HG03139 (cell line): ENCODE measurements around the gene MRPL22.
"Not testable (repeated sequence)": the region's sequence is repeated elsewhere in the genome, so short reads cannot be mapped to it uniquely, and the experiment has no call there.

Source experiments
- ATAC-seq: cut with Tn5 transposase; IDR thresholded peaks from one replicate; pipeline ENCODE4 v1.9.1; 2021; ENCODE audit not compliant: unreplicated experiment

The MRPL22 gene

DNA sequence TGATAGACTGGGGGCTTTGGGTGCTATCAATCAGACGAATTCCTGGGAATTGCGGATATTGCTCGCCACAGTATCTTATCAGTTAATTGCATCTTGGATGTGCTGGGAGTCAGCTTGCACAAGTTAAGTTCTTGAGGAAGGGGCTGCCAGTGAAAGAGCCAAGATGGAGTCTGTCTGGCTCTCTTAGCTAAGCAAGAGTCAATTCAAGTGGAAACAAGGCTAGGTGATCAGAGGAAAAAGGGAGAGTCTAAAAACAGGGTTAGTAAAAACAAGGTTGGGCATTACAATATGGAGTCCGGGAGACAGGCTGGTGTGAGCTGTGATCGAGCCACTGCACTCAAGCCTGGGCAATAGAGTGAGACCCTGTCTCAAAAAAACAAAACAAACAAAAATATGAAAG, 1.5 kb upstream of the MRPL22 start:
- ATAC-seq: not testable (repeated sequence)

DNA sequence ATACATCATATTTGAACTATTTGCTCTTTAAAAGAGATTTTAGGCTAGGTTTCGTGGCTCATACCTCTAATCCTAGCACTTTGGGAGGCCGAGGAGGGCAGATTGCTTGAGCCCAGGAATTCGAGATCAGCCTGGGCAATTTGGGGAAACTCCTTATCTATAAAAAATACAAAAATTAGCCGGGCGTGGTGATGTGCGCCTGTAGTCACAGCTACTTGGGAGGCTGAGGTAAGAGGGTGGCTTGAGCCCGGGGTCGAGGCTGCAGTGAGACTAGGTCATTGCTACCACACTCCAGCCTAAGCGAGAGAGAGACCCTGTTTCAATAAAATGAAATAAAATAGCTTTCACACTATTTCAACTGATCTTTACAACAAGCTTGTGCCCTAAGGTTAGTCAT, 500 bp upstream of the MRPL22 start:
- no peak for ATAC-seq

DNA sequence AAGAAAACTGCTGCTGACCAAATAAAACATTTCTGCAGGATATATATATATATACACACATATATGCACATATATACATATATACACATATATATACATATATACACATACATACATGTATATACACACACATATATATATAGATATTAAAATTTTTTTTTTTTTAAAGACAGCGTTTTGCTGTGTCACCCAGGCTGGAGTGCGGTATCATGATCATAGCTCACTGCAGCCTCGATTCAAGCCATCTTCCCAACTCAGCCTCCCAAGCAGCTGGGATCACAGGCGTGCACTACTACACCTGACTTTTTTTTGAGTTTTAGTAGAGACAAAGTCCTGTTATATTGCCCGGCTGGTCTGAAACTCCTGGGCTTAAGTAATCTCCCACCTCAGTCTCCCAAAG, 2.7 kb downstream of the MRPL22 start:
- no peak for ATAC-seq

DNA sequence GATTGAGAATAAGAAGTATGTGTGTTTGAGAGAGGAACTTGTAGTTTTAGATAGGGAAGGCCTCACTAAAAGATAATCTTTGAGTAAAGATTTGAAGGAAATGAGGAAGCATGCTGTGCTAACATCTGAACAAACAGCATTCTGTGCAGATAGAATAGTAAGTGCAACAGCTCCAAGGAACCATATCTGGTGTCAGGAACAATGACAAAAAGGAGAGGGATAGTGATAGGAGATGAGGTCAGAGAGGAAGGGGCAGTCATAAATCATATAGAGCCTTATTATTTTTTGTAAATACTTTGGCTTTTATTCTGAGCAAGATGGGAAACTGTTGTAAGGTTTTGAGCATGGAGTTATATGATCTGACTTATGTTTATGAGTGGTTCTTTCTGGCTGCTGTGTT, 3.8 kb downstream of the MRPL22 start:
- no peak for ATAC-seq

DNA sequence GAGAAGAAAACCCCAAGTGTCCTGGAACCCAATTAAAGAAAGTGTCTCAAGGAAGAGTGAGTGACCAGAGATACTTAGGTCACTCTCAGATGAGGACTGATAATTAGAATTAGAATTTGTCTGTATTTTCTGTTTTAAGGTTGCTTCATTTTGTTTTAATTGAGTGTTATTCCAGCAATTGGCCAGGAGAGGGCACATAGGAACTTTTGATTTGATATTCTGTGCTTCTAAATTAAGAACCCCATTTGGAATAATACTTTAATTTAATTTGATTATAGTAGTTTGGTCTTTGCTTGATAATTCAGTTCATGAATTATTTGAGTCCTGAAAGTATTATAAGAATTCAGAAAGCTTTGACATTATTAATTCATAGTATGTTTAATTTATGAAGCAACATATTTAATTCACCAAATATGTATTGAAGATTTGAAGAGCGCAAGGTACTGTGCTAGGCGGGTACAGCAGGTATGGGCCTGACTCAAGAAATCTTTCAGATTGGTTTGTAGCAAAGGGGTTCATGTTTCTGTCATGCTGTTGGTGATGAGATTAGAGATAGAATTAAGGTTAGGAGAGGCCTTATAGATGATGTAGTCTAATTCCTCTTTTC, 4.9 kb downstream of the MRPL22 start:
- ATAC-seq: no peak

DNA sequence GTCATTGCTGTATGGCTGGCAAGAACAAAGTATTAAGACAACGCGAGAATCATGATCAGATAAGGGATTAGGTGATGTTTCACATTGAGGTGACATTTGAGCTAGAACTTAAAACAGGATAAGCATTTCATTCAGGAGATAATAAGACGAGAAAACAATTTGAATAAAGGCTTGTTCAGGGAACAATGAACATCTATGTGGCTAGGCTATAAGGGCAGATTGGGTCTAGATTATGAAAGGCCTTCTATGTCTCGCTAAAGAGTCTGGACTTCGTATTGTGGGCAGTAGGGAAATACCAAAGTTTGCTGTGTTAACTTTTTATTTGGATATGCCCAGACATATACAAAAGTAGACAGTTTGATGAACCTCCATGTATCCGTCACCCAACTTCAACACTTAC, 6.9 kb downstream of the MRPL22 start:
- no peak for ATAC-seq

DNA sequence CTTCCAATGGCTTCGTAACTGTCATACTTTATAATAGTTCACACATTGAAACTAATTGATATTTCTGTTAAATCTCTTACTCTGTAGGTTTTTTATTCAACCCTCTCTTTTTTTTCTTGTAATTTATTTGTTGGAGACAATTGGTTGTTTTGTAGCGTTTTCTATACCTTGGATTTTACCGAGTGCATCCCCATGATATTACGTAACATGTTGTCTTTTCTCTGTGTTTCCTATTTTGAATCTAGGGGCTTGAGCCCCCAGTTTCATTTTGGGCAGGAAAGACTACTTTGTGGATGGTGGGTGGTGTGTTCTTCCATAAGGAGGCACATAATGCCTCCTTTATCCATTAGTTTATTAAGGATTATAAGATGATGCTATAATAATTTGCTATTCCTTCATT, 7.4 kb downstream of the MRPL22 start:
- no peak for ATAC-seq

DNA sequence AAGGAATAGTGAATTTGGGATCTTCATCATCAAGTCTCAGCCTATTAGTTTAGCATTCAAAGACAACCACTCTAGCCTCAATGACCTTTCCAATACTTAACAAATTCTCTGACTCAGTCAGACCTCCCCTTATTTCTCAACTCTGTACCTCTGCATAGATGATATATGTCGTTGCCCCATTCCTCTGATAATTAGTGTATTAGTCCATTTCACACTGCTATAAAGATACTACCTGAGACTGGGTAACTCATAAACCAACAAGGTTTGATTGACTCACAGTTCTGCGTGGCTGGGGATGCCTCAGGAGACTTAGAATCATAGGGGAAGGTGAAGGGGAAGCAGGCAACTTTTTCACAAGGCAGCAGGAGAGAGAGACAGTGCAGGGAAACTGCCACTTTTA, 8.9 kb downstream of the MRPL22 start:
- ATAC-seq: no peak

DNA sequence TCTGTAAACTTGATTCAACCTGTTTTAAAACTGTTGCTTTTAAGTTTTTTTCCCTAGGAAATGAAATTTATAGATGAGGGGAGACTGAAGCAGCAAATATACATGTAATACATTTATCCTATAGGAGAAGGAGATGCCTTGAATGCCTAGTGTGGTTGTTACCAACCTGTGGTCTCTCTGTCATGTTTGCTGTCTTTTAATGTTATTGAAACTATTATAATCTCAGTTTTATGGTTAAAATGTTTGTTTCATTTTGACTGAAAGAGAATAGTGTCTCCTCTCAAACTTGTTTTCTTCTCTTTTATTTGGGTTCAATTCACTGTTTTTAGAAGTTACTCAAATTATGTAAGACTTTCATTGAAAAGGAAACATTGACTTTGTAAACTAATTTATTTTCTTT, 15.8 kb downstream of the MRPL22 start:
- ATAC-seq: no peak

DNA sequence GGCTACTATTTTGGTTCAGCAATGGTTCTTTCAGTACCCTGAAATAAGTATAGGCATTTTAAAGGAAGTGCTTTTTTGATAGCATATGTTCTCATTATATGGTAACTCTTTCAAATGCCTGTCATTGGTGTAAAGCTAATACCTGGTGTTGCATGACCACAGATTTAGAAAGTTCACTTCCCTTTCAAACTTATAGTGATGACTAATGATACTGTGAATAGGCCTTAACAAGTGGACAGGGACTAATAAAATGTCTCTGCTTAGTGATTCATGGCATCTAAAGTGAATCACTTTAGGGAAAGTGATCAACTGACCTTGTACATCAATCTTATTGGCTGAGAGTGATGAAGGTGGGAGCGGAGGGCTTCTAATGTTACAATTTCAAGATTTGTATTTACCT, 21.6 kb downstream of the MRPL22 start:
- ATAC-seq: peak; percentile 93

DNA sequence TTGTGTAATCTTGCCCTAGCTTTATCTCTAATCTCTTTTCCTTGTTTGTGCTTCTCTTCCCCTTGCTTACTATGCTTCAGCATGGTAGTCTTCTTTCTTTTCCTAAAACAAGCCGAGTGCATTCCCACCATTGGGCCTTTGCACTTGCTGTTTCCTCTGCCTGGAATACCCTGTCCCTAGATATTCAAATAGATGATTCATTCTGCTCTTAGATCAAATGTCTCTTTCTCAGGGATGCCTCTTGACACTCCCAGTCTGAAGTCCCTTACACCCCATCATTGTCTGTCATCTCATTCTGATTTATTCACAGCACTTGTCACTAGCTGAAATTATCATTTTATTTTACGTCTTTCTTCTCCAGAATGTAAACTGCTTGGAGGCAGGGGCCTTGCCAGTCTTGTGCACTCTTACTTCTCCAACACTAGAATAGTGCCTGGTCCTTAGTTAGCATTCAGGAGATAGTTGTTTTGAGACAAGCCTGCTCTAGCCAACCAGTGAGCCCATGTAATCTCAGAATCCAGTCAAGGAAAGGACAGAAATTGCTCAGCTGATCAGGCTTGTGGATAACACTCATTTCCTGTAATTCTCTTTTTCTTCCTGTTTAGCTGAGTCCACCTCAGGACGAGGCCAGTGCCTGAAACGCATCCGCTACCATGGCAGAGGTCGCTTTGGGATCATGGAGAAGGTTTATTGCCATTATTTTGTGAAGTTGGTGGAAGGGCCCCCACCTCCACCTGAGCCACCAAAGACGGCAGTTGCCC, 25.4 kb downstream of the MRPL22 start:
- ATAC-seq: no peak

DNA sequence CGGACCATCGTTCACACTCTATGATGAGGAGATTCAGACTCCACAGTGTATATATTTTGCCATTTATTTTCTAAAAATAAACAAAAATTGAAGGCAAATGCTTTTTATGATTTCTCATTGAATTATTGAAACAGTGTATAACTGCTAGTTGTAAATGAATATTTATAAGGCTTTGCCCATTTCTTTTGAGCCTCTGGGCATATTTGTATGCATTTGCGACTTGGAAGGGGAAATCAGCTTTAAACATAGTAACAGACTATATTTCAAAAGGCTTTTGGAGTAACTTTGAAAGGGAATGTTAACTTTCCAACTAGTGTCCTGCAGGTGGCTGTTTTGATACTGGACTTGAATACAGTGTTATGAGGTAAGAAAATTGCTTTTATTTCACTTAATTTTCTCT, 26.0 kb downstream of the MRPL22 start:
- ATAC-seq: no peak

DNA sequence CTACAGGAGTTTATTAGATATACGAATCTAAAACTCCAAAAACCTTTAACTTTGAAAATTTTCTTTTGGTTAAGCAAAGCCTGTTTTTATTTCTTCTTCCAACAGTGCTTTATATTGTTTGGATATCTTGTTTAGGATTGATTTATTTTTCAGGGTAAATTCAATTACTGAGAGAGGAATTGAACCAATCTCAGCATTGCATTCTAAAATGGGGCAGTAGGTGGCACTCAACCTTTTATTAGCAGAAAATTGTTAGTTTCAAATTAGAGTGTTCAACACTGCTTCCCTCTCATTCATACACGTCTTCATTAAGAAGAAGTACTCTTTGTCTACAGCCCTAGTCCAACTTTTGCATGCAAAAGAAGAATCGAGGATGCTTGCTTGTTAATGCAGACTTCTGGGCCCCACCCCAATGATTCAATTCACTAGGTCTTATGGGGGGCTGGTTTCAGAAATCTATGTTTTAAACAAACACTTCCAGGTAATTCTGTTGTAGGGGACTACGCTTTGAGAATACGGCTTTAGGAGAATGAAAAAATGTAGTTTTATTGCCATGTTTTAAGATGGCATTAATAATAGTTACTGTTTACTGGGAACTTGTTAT, 26.6 kb downstream of the MRPL22 start:
- ATAC-seq: no peak

DNA sequence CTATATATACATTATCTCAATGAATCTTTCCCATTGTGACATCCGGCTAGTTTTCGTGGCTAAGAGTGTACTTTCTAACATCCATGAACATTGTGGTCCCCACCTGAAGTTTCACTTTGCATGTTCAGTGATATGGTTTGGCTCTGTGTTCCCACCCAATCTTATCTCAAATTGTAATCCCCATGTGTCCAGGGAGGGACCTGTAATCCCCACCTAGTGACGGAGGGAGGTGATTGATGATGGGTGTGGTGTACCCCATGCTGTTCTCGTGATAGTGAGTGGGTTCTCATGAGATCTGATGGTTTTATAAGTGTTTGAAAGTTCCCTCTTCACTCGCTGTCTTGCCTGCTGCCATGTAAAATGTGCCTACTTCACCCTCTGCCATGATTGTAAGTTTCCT, 28.1 kb downstream of the MRPL22 start:
- no peak for ATAC-seq

DNA sequence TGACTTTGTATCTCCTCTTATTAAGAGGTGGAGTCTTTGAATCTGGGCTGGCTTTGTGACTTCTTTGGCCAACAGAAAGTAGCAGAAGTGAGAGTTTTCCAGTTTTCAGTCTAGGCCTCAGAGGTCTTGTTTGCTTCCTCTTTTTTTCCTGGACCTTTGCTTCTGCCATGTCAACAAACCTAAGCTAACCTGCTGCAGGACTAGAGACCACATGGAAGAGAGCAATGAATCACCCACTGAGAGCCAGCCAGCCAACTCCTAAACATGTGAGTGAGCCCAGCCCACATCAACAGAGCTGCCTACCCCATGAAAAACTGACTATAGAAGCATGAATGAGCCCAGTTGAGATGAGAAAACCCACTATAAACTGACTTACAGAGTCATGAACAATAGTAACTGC, 29.9 kb downstream of the MRPL22 start:
- no peak for ATAC-seq

DNA sequence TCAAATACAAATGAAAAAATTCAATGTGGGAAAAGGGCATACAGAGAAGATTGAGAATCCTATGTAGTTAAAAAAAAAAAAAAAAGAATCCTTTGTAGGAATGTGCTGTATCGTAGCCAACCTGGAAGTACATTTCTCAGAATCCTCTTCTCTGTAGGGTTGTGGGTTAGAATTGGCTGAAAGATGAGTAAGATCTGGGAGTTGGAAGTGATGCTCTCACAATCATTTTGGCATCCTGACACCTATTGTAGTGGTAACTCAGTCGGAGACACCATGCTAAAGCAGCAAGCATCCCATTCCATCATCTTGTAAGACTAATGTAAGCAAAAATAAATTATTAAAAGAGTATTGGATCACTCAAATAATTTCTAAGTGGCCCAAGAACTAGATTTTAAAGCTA, 30.6 kb downstream of the MRPL22 start:
- no peak for ATAC-seq

DNA sequence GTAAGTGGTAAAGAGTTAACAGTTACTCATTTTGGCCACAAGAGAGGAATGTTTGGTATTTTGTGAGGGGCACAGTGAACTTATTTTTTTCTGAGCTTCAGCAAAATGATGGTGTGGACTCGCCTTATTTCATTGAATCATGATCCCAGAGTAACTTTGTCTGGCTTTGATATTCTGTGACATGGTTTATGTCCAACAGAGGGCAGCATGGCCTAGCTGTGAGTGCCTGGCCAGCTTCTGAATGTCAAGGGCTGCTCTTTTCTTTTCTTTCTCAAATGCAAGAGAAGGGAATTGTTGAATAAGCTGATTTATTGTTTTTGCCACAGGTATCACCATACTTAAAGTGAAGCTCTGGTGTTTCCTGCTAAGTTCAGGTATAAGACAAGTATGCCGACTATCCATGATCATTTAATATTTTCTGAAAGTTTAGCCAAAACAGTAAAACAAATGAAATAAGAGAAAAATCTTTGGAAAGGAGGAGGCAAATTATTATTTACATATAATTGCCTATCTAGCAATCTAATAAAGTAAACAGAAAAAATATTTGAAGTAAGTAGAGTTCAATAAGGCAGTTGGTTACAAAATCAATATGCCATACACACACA, 31.7 kb downstream of the MRPL22 start:
- ATAC-seq: no peak

DNA sequence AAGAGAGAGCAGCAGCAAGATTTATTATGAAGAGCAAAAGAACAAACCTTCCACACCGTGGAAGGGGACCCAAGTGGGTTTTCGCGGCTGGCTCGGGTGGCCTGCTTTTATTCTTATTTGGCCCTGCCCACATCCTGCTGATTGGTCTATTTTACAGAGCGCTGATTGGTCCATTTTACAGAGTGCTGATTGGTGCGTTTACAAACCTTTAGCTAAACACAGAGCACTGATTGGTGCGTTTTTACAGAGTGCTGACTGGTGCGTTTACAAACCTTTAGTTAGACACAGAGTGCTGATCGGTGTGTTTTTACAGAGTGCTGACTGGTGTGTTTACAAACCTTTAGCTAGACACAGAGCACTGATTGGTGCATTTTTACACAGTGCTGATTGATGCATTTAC, 35.2 kb downstream of the MRPL22 start:
- not testable (repeated sequence) for ATAC-seq

DNA sequence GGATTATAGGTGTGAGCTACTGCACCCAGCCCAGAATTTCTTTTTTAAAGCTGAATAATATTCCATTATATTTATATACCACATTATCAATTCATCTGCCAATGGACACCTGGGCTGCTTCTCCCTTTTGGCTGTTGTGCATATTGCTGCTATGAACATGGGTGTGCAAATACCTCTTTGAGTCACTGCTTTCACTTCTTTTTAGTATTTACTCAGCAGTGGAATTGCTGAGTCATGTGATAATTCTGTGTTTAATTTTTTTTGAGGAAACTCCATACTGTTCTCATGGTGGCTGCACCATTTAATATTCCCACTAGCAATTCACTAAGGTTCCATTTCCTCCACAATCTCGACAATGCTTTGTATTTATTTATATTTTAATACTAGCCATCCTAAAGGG, 36.5 kb downstream of the MRPL22 start:
- no peak for ATAC-seq

DNA sequence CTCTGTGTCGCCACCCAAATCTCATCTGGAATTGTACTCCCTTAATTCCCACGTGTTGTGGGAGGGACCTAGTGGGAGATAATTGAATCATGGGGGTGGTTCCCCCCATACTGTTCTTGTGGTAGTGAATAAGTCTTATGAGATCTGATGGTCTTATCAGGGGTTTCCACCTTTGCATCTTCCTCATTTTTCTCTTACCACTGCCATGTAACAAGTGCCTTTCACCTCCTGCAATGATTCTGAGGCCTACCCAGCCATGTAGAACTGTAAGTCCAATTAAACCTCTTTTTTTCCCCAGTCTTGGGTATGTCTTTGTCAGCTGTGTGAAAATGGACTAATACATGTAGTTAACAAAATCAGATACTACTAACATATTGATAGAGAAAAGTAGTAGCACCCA, 37.4 kb downstream of the MRPL22 start:
- ATAC-seq: not testable (repeated sequence)

DNA sequence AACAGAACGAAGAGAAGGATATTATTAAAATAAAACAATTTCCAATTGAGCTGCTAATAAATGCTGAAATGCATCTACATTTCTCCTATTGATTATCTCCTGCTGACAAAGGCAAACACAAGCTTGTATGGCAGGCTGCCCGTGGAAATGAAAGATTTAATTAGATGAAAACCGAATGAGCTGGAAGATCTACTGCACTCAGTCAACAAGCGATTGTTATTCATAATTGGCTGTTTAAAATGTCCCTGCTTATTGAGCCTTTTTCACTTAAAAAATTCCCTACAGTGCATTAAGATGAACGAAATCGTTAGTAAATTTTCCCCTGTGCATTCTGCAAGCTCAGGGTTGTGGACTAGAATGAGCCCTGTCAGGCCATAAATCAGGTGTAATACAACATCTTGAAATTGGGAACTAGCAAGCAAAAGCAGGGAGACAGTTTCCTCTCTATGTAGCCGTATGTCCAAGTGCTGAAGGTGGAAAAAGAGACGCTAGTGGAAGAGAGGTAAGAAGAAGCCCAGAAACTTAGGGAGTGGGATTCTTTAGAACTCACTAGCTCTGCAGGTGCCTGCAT, 44.2 kb downstream of the MRPL22 start:
- ATAC-seq: no peak

DNA sequence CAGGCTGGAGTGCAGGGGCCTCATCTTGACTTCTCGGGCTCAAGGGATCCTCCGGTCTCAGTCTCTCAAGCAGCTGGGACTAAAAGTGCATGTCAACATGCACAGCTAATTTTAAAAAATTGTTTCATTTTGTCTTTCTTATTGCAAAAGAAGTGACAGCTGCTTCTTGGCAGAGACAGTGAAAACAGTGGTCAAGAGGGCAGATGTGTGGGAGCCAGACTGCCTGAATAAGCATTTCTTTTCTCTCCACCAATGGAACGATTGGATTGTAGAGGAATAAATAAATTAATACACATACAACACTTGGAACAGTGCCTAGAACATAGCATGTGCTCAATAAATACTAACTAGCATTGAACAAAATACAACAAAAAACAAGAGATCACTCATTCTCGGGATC, 45.3 kb downstream of the MRPL22 start:
- ATAC-seq: no peak
